ENCODE data around the gene KSR2.
"Not testable (repeated sequence)": the region's sequence is repeated elsewhere in the genome, so short reads cannot be mapped to it uniquely, and the experiment has no call there.

Gene KSR2

GRCh38 chr12:117761528-117762100 lies 207.2 kb downstream of the KSR2 start:
- no peak for DNase-seq (ENCODE audit: low spot score)

- DNase-seq (ENCODE audit: low spot score): no peak
These were observed 207.8 kb downstream of the KSR2 start for GRCh38 chr12:117760990-117761389.

DNA sequence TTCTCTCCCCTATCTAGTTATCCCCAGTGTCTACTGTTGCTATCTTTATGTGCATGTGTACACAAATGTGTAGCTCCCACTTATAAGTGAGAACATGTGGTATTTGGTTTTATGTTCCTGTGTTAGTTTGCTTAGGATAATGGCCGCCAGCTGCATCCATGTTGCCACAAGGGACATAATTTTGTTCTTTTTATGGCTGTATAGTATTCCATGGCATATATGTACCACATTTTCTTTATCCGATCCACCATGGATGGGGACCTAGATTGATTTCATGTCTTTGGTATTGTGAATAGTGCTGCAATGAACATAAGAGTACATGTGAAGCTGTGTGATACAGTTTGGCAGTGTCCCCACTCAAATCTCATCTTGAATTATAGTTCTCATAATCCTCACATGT lies 218.1 kb downstream of the KSR2 start:
- no peak for DNase-seq (ENCODE audit: low spot score)

GRCh38 chr12:117749431-117749830 lies 219.4 kb downstream of the KSR2 start:
- no peak for DNase-seq (ENCODE audit: low spot score)

DNA sequence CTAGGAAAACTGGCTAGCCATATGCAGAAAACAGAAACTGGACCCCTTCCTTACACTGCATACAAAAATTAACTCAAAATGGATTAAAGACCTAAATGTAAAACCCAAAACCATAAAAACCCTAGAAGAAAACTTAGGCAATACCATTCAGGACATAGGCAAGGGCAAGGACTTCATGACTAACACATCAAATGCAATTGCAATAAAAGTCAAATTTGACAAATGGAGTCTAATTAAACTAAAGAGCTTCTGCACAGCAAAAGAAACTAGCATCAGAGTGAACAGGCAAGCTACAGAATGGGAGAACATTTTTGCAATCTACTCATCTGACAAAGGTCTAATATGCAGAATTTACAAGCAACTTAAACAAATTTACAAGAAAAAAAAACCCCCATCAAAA lies 222.4 kb downstream of the KSR2 start:
- DNase-seq (ENCODE audit: low spot score): not testable (repeated sequence)

DNA sequence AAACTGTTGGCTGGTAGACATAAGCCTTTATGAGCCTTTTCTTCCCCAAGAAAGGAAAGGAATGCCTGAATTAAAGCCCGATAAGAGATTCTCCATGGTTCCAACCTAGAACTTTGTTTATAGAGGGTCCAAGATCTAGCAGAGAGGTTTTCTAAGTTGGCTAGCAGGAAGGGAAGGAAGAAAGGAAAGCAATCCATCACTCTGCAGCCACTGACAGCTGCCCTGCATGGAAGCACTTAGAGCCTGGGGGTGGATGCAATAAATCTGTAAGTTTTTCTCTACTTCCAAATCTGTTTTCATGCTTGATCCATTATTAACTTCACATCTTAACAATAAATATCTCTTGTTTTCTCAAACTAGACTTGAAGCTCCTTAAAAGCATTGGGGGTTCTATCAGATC lies 224.4 kb downstream of the KSR2 start:
- no peak for DNase-seq (ENCODE audit: low spot score)

- DNase-seq (ENCODE audit: low spot score): no peak
These were observed 225.0 kb downstream of the KSR2 start for GRCh38 chr12:117743761-117744160.

DNA sequence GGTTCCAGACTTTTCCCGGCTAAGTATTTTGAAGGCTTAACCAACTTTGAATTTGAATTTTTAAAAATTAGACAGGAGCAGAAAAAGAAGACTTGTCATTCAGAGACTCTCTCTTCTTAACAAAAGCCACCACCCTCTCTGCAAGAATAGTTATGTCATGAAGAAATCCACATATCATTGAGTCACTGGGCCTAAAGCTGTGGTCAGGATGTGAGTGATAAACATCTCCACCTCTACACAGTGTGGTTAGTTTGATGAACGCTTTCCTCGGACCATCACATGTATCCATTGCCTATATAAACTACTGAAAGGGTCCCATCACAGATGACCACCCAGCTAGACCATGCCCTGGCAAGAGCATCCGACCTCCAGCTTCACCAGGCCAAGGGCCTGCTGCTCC lies 226.1 kb downstream of the KSR2 start:
- DNase-seq (ENCODE audit: low spot score): no peak

- no peak for DNase-seq (ENCODE audit: low spot score)
These were observed 230.6 kb downstream of the KSR2 start for GRCh38 chr12:117738233-117738632.

DNA sequence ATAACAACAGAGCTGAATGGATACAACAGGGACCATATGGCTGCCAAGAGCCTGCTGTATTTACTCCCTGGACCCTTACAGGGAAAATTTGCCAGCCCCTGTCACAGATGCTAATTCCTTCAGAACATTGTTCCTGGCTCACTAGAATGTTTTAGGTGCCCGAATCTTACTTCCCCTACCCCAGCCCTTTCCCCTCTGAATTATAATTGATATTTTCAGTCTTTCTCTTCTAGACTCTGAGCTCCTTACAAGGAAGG lies 235.3 kb downstream of the KSR2 start:
- no peak for DNase-seq (ENCODE audit: low spot score)

- no peak for DNase-seq (ENCODE audit: low spot score)
These were observed 235.8 kb downstream of the KSR2 start for GRCh38 chr12:117732761-117733548.

- DNase-seq (ENCODE audit: low spot score): not testable (repeated sequence)
These were observed 237.7 kb downstream of the KSR2 start for GRCh38 chr12:117731131-117731530.

- no peak for DNase-seq (ENCODE audit: low spot score)
These were observed 241.5 kb downstream of the KSR2 start for GRCh38 chr12:117727301-117727700.

GRCh38 chr12:117724543-117724942 lies 244.2 kb downstream of the KSR2 start:
- no peak for DNase-seq (ENCODE audit: low spot score)

DNA sequence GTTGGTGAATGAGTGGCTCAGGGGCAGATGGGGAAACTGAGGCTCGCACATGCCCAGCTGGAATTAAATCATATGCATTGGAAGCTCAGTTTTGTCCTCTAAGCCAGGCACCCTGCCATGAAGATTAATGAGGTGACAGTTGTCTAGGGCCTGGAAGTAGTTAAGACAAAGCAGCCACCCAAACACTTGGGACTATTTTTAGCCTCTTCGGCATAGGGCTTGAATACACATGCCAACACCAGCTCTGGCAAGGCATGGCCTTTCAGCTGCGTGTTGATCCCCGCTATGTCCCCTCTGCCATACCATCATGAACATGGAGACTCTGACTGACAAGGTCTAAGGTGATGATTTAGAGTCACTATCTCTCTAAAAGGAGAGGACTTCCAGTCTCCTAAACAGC lies 250.2 kb downstream of the KSR2 start:
- no peak for DNase-seq (ENCODE audit: low spot score)

GRCh38 chr12:117718141-117718540 lies 250.6 kb downstream of the KSR2 start:
- no peak for DNase-seq (ENCODE audit: low spot score)

- DNase-seq (ENCODE audit: low spot score): no peak
These were observed 254.6 kb downstream of the KSR2 start for GRCh38 chr12:117714203-117714602.

GRCh38 chr12:117710121-117710520 lies 258.7 kb downstream of the KSR2 start:
- no peak for DNase-seq (ENCODE audit: low spot score)

DNA sequence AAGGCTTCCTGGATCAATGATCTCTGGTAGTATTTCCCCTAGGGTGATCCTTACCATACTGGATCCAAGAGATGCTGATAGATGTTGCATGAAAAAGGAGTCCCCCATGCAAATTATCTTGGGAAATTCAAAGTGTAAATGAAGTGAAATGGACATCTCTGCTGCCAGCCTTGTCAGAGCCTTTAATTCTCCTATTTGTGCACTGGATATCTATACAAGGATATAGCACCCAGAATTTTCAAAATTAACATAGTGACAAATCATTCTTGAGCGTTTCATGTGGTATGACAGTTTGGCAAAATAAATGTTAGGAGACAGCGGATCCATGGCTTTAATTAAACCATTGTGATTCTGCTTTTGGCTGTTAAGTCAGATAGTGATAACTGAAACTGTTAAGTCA lies 260.9 kb downstream of the KSR2 start:
- DNase-seq (ENCODE audit: low spot score): no peak

- no peak for DNase-seq (ENCODE audit: low spot score)
These were observed 265.2 kb downstream of the KSR2 start for GRCh38 chr12:117703584-117703983.

DNA sequence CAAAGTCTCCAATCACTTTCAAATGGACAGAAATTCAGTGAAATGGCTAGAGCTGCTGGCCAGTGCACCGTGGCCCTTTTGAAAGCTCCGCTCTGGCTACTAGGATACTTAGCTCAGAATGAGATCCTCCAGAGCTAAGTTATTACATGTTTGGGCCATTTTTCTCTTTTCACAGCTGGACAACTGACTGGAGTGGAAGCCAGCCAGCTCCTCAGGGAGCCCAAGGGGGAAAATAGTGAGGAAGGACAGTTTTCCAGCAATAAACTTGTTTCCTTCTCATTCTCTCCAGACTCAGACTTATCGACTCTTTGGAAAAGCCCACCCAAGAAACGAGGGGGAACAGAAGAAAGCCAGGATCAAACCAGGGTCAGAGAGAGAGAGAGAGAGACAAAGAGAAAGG lies 266.0 kb downstream of the KSR2 start:
- no peak for DNase-seq (ENCODE audit: low spot score)

GRCh38 chr12:117699575-117699974 lies 269.2 kb downstream of the KSR2 start:
- no peak for DNase-seq (ENCODE audit: low spot score)

DNA sequence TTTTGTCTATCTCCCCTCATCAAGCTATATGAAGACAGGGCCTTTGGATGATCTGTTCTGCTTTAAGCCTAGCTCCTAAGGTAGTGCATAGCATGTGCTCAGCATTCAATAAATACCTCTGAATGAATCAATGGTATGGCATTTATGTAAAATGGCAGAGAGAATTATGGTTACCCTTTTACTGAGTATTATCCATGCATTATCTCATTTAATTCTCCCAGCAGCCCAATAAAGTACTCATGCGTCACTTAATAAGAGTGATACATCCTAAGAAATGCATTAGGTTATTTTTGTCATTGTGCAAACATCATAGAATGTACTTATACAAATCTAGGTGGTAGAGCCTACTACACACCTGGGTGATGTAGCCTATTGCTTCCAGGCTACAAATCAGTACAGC lies 269.7 kb downstream of the KSR2 start:
- DNase-seq (ENCODE audit: low spot score): no peak

DNA sequence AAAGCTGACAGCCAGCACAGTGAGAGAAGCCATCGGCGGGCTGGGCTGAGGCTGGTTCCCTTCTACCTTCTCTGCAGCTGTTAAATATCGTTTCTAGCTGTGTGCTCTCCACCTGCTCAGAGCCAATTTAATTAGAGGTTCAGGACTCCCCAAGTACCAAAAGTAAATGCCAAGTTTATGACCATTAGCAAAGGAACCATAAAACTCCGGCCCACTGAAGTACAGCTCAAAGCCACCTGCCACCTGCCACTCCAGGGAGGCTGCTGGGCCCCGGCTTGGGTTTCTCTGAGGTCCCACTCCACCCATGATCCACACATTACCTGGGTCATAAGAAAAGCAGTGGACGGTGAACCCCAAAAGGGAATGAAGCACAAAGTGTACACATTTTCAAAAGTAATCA lies 272.8 kb downstream of the KSR2 start:
- DNase-seq (ENCODE audit: low spot score): no peak

Data from SK-N-DZ (cell line).